Astrocyte of the spinal cord (primary cell): ENCODE measurements around the gene BACE1.

Experiments used
- DNase-seq: peaks from one replicate; pipeline ENCODE4 v3.0.0; 2011; ENCODE audit warnings: low read depth, low spot score
- H3K4me3 ChIP-seq: 2 replicates; pipeline ENCODE4 v1.5.1; 2011; ENCODE audit warnings: low read depth, mild to moderate bottlenecking, low read length, moderate library complexity
- CTCF ChIP-seq: IDR thresholded peaks from 2 replicates; pipeline ENCODE4 v1.5.1; 2012; ENCODE audit warnings: low read depth, mild to moderate bottlenecking, low read length, inconsistent platforms
- in situ Hi-C: cut with HindIII; loops from 2 replicates; pipeline ENCODE4 v1.10.0; 2017; ENCODE audit warnings: low sequenced_read_pairs

BACE1 gene

GRCh38 chr11:117290809-117291396, 25.2 kb downstream of the BACE1 start, which contains the start of gene BACE1-AS:
Gene BACE1-AS (plus strand): TSS chr11:117291346.
- DNase-seq, result no peak
- TF ChIP-seq CTCF, result no peak
- in situ Hi-C loops, result no loop called here
- no peak within 1 kb of the TSS for H3K4me3 ChIP-seq

DNA sequence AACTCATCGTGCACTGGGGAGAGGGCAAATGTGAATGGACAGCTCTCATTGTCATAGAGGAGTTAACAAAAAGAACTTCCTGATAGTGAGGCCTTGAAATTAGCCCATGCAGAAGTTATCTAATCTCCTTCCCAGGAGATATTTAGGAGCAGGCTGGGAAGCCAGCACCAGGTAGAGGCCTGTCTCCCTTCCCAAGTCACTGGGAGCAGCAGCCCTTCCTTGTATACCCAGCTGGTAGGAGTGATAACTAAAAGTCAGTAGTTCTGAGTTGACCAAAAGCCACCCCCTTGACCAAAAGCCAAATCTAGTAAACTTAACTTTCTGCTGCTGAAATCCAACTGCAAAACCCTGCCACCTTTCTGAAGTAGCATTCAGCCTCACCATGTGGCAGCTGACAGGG, 26.3 kb downstream of the BACE1 start:
- H3K4me3 ChIP-seq, result no peak overlapping the region
- no peak for TF ChIP-seq CTCF
- in situ Hi-C loops, result no loop called here
- no peak for DNase-seq

- in situ Hi-C loops, result no loop called here
- no peak overlapping the region for H3K4me3 ChIP-seq
- no peak for DNase-seq
- TF ChIP-seq CTCF, result no peak
These were observed 28.4 kb downstream of the BACE1 start for GRCh38 chr11:117287668-117288067.

DNA sequence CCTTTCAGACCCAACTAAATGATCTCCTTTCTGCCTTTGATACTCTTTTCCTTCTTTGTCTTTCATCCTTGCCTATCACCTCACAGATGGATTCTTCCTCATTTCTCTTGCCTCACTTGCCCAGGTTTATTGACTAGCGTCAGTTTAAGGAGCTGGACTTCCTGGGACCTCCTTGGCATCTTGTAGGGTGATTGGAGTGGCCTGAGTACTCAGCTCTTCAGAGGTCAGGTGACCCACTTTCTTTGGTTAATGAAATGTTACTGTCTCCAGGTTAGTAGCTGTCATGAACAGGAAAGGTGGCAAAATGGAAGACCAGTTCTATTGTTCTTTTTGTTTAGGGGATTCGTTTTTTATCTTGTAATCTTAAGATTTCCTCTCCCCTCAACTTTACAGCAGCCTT, 29.5 kb downstream of the BACE1 start:
- no peak overlapping the region for H3K4me3 ChIP-seq
- in situ Hi-C loops, result no loop called here
- no peak for TF ChIP-seq CTCF
- no peak for DNase-seq

GRCh38 chr11:117284053-117284452, 32.0 kb downstream of the BACE1 start:
- in situ Hi-C loops, result no loop called here
- TF ChIP-seq CTCF, result no peak
- no peak overlapping the region for H3K4me3 ChIP-seq
- DNase-seq, result no peak

GRCh38 chr11:117282956-117283355, 33.1 kb downstream of the BACE1 start:
- in situ Hi-C loops, result no loop called here
- no peak for DNase-seq
- TF ChIP-seq CTCF, result no peak
- H3K4me3 ChIP-seq, result no peak overlapping the region

- in situ Hi-C loops, result no loop called here
- TF ChIP-seq CTCF, result no peak
- no peak for DNase-seq
- no peak overlapping the region for H3K4me3 ChIP-seq
These were observed 34.2 kb downstream of the BACE1 start for GRCh38 chr11:117281869-117282268.
